ENCODE measurements around the gene TIMELESS. TPM values are rescaled to one million over a fixed set of nuclear protein-coding genes. Genes with fewer than 3 reads are reported as not detected.

TIMELESS gene
- total and polyA plus RNA-seq, 2 experiments from 2014 or later, result 28.7 to 54.8 TPM

- H4K20me1 ChIP-seq (replicated peaks; ENCODE audit: insufficient read depth), result no peaks in the 10 kb centered on the region
- no peaks in the 10 kb centered on the region for H3K79me2 ChIP-seq (replicated peaks; ENCODE audit: insufficient read depth)
- H3K4me3 ChIP-seq, result no peak overlapping the region
- Mint-ChIP-seq H3K4me1 (peaks cover 18% of the 10 kb centered on the region), H3K36me3 (ENCODE audit: low read depth) (no peaks in the 10 kb centered on the region), H3K4me3 (no peak overlapping the region), H3K9me3 (no peaks in the 10 kb centered on the region), H3K27ac (peak overlapping the region; percentile 87), H3K27me3 (ENCODE audit: insufficient read depth, low read depth, poor library complexity) (peaks cover 4% of the 10 kb centered on the region)
- no peaks in the 10 kb centered on the region for H3K36me3 ChIP-seq (ENCODE audit: insufficient read depth)
- H3K9me2 ChIP-seq (ENCODE audit: insufficient read depth), result no peaks in the 10 kb centered on the region
- peak overlapping the region; percentile 60; the same call in 1 of the 2 replicates for H2AFZ ChIP-seq
- 0 out of 2 replicates have a peak overlapping the region, but pooled peaks have one; percentile 16 for H3K27ac ChIP-seq (ENCODE audit: low read depth)
- H3K4me2 ChIP-seq, result no peak overlapping the region
- no peaks in the 10 kb centered on the region for H3K27me3 ChIP-seq (ENCODE audit: insufficient read depth)
- TF ChIP-seq REST (IDR thresholded peaks at IDR 0.05; ENCODE audit: unreplicated experiment) (no peak), STAT1 (IDR thresholded peaks at IDR 0.05; ENCODE audit: unreplicated experiment) (no peak), EZH2 (IDR thresholded peaks at IDR 0.05; ENCODE audit: low read depth, unreplicated experiment) (no peak), NANOG (IDR thresholded peaks at IDR 0.05; ENCODE audit: borderline replicate concordance) (no peak), CTCF (conservative IDR thresholded peaks at IDR 0.05; ENCODE audit: low read depth in 2 of 2) (no peak), ZNF114 (CRISPR knock-in tag; IDR thresholded peaks at IDR 0.05) (no peak), POLR2AphosphoS5 (IDR thresholded peaks at IDR 0.05; ENCODE audit: low read depth) (no peak), ZNF462 (CRISPR knock-in tag; IDR thresholded peaks at IDR 0.05) (no peak), CREB1 (CRISPR knock-in tag; IDR thresholded peaks at IDR 0.05; ENCODE audit: low read depth) (no peak), ZNF331 (CRISPR knock-in tag; IDR thresholded peaks at IDR 0.05; ENCODE audit: low read depth) (no peak), EZH2phosphoT487 (IDR thresholded peaks at IDR 0.05; ENCODE audit: unreplicated experiment) (no peak), JUNB (IDR thresholded peaks at IDR 0.05; ENCODE audit: unreplicated experiment) (no peak)
- TF ChIP-seq, protein P1, sequence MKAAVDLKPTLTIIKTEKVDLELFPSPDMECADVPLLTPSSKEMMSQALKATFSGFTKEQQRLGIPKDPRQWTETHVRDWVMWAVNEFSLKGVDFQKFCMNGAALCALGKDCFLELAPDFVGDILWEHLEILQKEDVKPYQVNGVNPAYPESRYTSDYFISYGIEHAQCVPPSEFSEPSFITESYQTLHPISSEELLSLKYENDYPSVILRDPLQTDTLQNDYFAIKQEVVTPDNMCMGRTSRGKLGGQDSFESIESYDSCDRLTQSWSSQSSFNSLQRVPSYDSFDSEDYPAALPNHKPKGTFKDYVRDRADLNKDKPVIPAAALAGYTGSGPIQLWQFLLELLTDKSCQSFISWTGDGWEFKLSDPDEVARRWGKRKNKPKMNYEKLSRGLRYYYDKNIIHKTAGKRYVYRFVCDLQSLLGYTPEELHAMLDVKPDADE (IDR thresholded peaks at IDR 0.05), result no peak
- DNase-seq (ENCODE audit: low spot score) (peak; percentile 61), ATAC-seq (peak; percentile 91)
- H3F3A ChIP-seq (replicated peaks; ENCODE audit: low read depth), result peaks cover 8% of the 10 kb centered on the region; the same call in 1 of the 2 replicates
- H3K4me1 ChIP-seq (ENCODE audit: insufficient read depth), result peaks cover 13% of the 10 kb centered on the region
Observed at GRCh38 chr12:56462565-56462964, 13.3 kb upstream of the TIMELESS start.

Measured in GM23338 (cell line).